Gastrocnemius medialis (tissue), 4 donors: ENCODE data around the gene C10orf120. TPM values are rescaled to one million over a fixed set of nuclear protein-coding genes. Genes with fewer than 3 reads are reported as not detected.

Experiments used
- ATAC-seq, 2 donors: fragments of 150-250 bp; one replicate each; pipeline ENCODE4 v1.9.1; 2016
- DNase-seq, 2 donors: peaks; one replicate each; pipeline ENCODE4 v3.0.0-alpha.2; 2019
- H3K27ac ChIP-seq, 4 donors: fragments of 200-600 bp; sonication (generic); 1 replicate in 1 of 4; 2 replicates in 3 of 4; pipeline ENCODE4 v1.5.1; 2016 to 2018; ENCODE audit warnings: mild to moderate bottlenecking in 2 of 4, moderate library complexity in 1 of 4
- H3K27me3 ChIP-seq, 3 donors: fragments of 200-600 bp; sonication (generic) in 2 of 3; 1 replicate in 1 of 3; 2 replicates in 2 of 3; pipeline versions ENCODE4 v1.5.1 to v1.6.0; 2016 to 2019; ENCODE audit warnings: mild to moderate bottlenecking in 1 of 3, moderate library complexity in 1 of 3
- H3K36me3 ChIP-seq, 2 donors: fragments of 200-600 bp; sonication (generic) in 1 of 2; one replicate each; pipeline ENCODE4 v1.5.1; 2017 to 2018
- H3K4me1 ChIP-seq, 2 donors: fragments of 200-600 bp; sonication (generic) in 1 of 2; one replicate each; pipeline ENCODE4 v1.5.1; 2016 to 2017; ENCODE audit warnings: mild to moderate bottlenecking in 2 of 2
- H3K4me3 ChIP-seq, 4 donors: fragments of 200-600 bp; sonication (generic) in 3 of 4; 1 replicate in 1 of 4; 2 replicates in 3 of 4; pipeline ENCODE4 v1.5.1; 2016 to 2019; ENCODE audit warnings: mild to moderate bottlenecking in 2 of 4
- H3K9me3 ChIP-seq, 3 donors: fragments of 200-600 bp; sonication (generic) in 2 of 3; 1 replicate in 1 of 3; 2 replicates in 2 of 3; pipeline ENCODE4 v1.5.1; 2016 to 2019
- POLR2A ChIP-seq, 2 donors: fragments of 450-650 bp; IDR thresholded peaks; one replicate each; pipeline ENCODE4 v1.6.1; 2017; ENCODE audit warnings: antibody characterized with exemption in 2 of 2, mild to moderate bottlenecking in 2 of 2, moderate library complexity in 2 of 2
- in situ Hi-C, 4 donors: fragments of 200-750 bp; cut with MboI; loops; one replicate each; pipeline versions ENCODE4 v1.15.0 to v1.8.0; 2017; ENCODE audit warnings: low sequenced_read_pairs in 4 of 4
- intact Hi-C: fragments of 100-400 bp; cut with DNase I; formaldehyde crosslinking; loops from one replicate; pipeline ENCODE4 v1.15.1; 2023; ENCODE audit warnings: low total_unique reads
- total RNA-seq, 4 donors: library from RNA; depleted of rRNA; stranded (reverse); fragments of >200 nt; gene quantifications; one replicate each; pipeline versions ENCODE4 v1.1.0 to v1.2.3, GENCODE V29; 2016
- TF ChIP-seq, protein P1 (sequence below), 5 experiments: fragments of 450-650 bp in 3 of 5; fragments of 200-600 bp in 2 of 5; sonication (generic) in 2 of 5; IDR thresholded peaks in 4 of 5; conservative IDR thresholded peaks in 1 of 5; 1 replicate in 4 of 5; 2 replicates in 1 of 5; pipeline ENCODE4 v1.5.1; 2016 to 2019; ENCODE audit warnings: antibody characterized with exemption in 5 of 5, mild to moderate bottlenecking in 3 of 5, moderate library complexity in 3 of 5

C10orf120 gene
- total RNA-seq, 4 donors from 2014 or later, result not detected

DNA sequence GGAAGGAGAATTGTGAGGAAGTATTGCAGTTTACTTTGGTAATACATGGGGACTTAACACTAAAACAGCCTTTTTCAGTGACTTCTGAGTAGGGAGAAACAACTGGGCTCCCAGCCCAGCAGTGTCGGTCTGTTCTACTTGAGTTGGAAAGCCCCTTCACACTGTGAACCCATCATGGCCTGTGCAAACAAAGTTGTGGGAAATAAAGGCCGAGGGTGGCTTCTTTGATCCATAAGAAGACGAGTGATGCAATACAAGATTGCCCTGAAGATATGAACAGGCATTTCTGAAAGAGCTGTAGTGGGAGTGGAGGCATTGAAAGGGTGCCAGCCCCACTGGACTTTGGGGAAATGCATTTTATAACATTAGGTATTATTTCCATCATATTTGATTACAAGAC, 28.3 kb downstream of the C10orf120 start:
- intact Hi-C loops, result no loop called here
- H3K27ac ChIP-seq, result no peak overlapping the region
- H3K36me3 ChIP-seq, result no peaks in the 10 kb centered on the region
- DNase-seq, result no peak
- no peak for ATAC-seq
- H3K9me3 ChIP-seq, result no peaks in the 10 kb centered on the region
- TF ChIP-seq, protein P1, sequence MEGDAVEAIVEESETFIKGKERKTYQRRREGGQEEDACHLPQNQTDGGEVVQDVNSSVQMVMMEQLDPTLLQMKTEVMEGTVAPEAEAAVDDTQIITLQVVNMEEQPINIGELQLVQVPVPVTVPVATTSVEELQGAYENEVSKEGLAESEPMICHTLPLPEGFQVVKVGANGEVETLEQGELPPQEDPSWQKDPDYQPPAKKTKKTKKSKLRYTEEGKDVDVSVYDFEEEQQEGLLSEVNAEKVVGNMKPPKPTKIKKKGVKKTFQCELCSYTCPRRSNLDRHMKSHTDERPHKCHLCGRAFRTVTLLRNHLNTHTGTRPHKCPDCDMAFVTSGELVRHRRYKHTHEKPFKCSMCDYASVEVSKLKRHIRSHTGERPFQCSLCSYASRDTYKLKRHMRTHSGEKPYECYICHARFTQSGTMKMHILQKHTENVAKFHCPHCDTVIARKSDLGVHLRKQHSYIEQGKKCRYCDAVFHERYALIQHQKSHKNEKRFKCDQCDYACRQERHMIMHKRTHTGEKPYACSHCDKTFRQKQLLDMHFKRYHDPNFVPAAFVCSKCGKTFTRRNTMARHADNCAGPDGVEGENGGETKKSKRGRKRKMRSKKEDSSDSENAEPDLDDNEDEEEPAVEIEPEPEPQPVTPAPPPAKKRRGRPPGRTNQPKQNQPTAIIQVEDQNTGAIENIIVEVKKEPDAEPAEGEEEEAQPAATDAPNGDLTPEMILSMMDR (IDR thresholded peaks at IDR 0.05 in 4 of 5, conservative IDR thresholded peaks at IDR 0.05 in 1 of 5), result no peak
- TF ChIP-seq POLR2A (IDR thresholded peaks at IDR 0.05), result no peak
- in situ Hi-C loops, result no loop called here
- no peaks in the 10 kb centered on the region for H3K27me3 ChIP-seq
- no peak overlapping the region for H3K4me3 ChIP-seq
- H3K4me1 ChIP-seq, result no peaks in the 10 kb centered on the region

GRCh38 chr10:122669842-122670241, 29.8 kb downstream of the C10orf120 start:
- ATAC-seq, result no peak
- in situ Hi-C loops, result no loop called here
- TF ChIP-seq, protein P1 (IDR thresholded peaks at IDR 0.05 in 4 of 5, conservative IDR thresholded peaks at IDR 0.05 in 1 of 5), result no peak
- no peak for TF ChIP-seq POLR2A (IDR thresholded peaks at IDR 0.05)

DNA sequence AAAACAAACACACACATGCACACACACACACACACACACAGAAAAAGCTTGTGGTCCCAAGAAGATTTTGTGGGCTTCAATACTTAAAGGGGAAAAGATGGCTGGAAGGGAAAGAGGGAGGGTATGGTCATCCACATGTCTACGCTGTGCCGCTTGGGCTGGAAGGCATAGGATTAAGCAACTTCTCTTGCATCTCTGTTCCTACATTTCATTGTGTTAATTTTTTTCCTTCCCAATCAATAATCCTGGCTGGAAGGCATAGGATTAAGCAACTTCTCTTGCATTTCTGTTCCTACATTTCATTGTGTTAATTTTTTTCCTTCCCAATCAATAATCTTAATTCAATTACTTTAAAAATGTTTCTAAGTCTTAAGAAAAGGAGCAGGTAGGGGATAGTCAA, 30.6 kb downstream of the C10orf120 start:
- in situ Hi-C loops, result no loop called here
- no peak overlapping the region for H3K4me3 ChIP-seq

More at GRCh38 chr10:122669842-122670241, 29.8 kb downstream of the C10orf120 start:
- Histone ChIP-seq H3K9me3 (no peaks in the 10 kb centered on the region), H3K36me3 (no peaks in the 10 kb centered on the region), H3K27me3 (peaks cover 0 to 4% (median 0%) of the 10 kb centered on the region in 3 donors), H3K4me3 (no peak overlapping the region), H3K4me1 (no peaks in the 10 kb centered on the region), H3K27ac (no peak overlapping the region)
- intact Hi-C loops, result no loop called here
- DNase-seq, result no peak

DNA sequence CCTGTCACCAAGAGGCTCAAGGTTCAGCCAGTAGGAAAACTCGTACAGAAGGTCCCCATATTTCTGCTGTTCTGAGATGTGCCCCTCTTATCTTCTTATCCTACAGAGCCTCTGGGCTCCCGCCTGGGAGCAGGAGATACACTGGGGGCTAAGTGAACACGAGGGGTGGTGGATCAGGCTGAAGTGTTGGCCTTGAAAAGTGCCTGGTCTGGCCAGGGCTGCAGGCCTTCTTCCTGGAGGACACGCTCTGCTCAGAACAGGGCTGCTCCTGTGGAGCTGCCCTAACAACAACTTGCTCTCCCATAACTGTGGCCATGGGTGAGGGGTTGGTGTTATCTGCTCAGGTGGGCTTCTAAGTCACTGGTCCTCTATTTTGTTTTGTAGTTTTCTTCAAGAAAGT, 33.7 kb downstream of the C10orf120 start:
- intact Hi-C loops (no loop called here), in situ Hi-C loops (no loop called here)
- no peaks in the 10 kb centered on the region for H3K9me3 ChIP-seq
- H3K4me3 ChIP-seq, result no peak overlapping the region
- no peak for TF ChIP-seq POLR2A (IDR thresholded peaks at IDR 0.05)
- TF ChIP-seq, protein P1 (IDR thresholded peaks at IDR 0.05 in 4 of 5, conservative IDR thresholded peaks at IDR 0.05 in 1 of 5), result no peak
- no peaks in the 10 kb centered on the region for H3K4me1 ChIP-seq
- no peaks in the 10 kb centered on the region for H3K36me3 ChIP-seq
- DNase-seq, result no peak
- H3K27me3 ChIP-seq, result peaks cover 0 to 4% (median 2%) of the 10 kb centered on the region in 3 donors
- ATAC-seq, result no peak
- H3K27ac ChIP-seq, result no peak overlapping the region

More for the DNA sequence above, 30.6 kb downstream of the C10orf120 start:
- no peak for DNase-seq
- no peak for TF ChIP-seq POLR2A (IDR thresholded peaks at IDR 0.05)
- TF ChIP-seq, protein P1 (IDR thresholded peaks at IDR 0.05 in 4 of 5, conservative IDR thresholded peaks at IDR 0.05 in 1 of 5), result no peak
- peaks cover 0 to 4% (median 0%) of the 10 kb centered on the region in 3 donors for H3K27me3 ChIP-seq
- no peaks in the 10 kb centered on the region for H3K9me3 ChIP-seq
- intact Hi-C loops, result no loop called here
- H3K4me1 ChIP-seq, result no peaks in the 10 kb centered on the region
- ATAC-seq, result no peak
- H3K27ac ChIP-seq, result no peak overlapping the region
- H3K36me3 ChIP-seq, result no peaks in the 10 kb centered on the region

GRCh38 chr10:122665329-122665860, 34.3 kb downstream of the C10orf120 start:
- no peak for TF ChIP-seq POLR2A (IDR thresholded peaks at IDR 0.05)
- TF ChIP-seq, protein P1 (IDR thresholded peaks at IDR 0.05 in 4 of 5, conservative IDR thresholded peaks at IDR 0.05 in 1 of 5), result no peak
- H3K27ac ChIP-seq, result no peak overlapping the region
- intact Hi-C loops, result no loop called here
- no peaks in the 10 kb centered on the region for H3K9me3 ChIP-seq
- ATAC-seq, result no peak
- no peak for DNase-seq
- H3K4me3 ChIP-seq, result no peak overlapping the region
- no peaks in the 10 kb centered on the region for H3K36me3 ChIP-seq
- in situ Hi-C loops, result no loop called here
- no peaks in the 10 kb centered on the region for H3K4me1 ChIP-seq
- peaks cover 0 to 4% (median 2%) of the 10 kb centered on the region in 3 donors for H3K27me3 ChIP-seq
